Right cardiac atrium (tissue), 5 donors: ENCODE data around the gene TMEM63A. TPM values are rescaled to one million over a fixed set of nuclear protein-coding genes. Genes with fewer than 3 reads are reported as not detected.

Experiments
- ATAC-seq, 2 donors: fragments of 200-7000 bp; cut with Tn5 transposase; one replicate each; pipeline versions ENCODE4 v1.8.0 to v1.9.1; 2020; ENCODE audit warnings: moderate library complexity in 2 of 2, mild to moderate bottlenecking in 1 of 2
- DNase-seq, 3 donors: peaks; one replicate each; pipeline ENCODE4 v3.0.0-alpha.2; 2020
- H3K27ac ChIP-seq: one replicate; pipeline ENCODE4 v1.5.1; 2013; ENCODE audit warnings: mild to moderate bottlenecking, low read length, control low read depth, moderate library complexity
- H3K27me3 ChIP-seq: one replicate; pipeline ENCODE4 v1.6.1; 2013; ENCODE audit not compliant: control insufficient read depth, insufficient read depth
- H3K4me1 ChIP-seq: one replicate; pipeline ENCODE4 v1.6.1; 2013; ENCODE audit warnings: low read length; ENCODE audit not compliant: control insufficient read depth, insufficient read depth
- H3K4me3 ChIP-seq: one replicate; pipeline ENCODE4 v1.5.1; 2013; ENCODE audit warnings: low read length, control low read depth
- H3K9me3 ChIP-seq: one replicate; pipeline ENCODE4 v1.6.1; 2013; ENCODE audit warnings: low read length; ENCODE audit not compliant: control insufficient read depth
- WGBS: extraction: QIAGEN DNeasy Blood & Tissue Kit; methylation state at CpG from one replicate; pipeline ENCODE4 v1.1.7; 2013; 5-methylcytosine and 5-hydroxymethylcytosine counted together
- intact Hi-C, 4 donors: fragments of 100-400 bp; cut with DNase I; formaldehyde crosslinking; loops; one replicate each; pipeline versions ENCODE4 v1.11.0 to v1.14.0; 2022 to 2023
- polyA plus RNA-seq: library from polyadenylated mRNA; stranded (reverse); fragments of 200-250 nt; gene quantifications from one replicate; pipeline ENCODE4 v1.2.3, GENCODE V29; 2013
- total RNA-seq, 4 donors: library from RNA; stranded (reverse); fragmentation: NEBNext Ultra II Directional; extraction: Animal tissue kit (Norgen Biotek cat#: 25700); gene quantifications; one replicate each; pipeline ENCODE4 v1.2.1, GENCODE V29; 2021
- donor health status: healthy with polysubstance abuse.
- donor health status: DM: no; HTN: yes; CAD: no.
- donor health status: DM: no; HTN: no; CAD: no.
- donor health status: DM: no; HTN: yes; CAD: no; lungs with severe emphysema.
- donor health status: DM: yes; HTN: yes; CAD: no.

TMEM63A gene
- total and polyA plus RNA-seq, 5 donors = 29.3 to 44.4 (median 33.9) TPM

GRCh38 chr1:225827076-225827475 lies 55.1 kb downstream of the TMEM63A start:
- H3K4me3 ChIP-seq = no peak overlapping the region
- H3K4me1 ChIP-seq = peaks cover 12% of the 10 kb centered on the region
- no peaks in the 10 kb centered on the region for H3K9me3 ChIP-seq
- DNase-seq (no peak), ATAC-seq (no peak)
- no peaks in the 10 kb centered on the region for H3K27me3 ChIP-seq
- 76% methylated on average over 8 of the region's 8 CpGs for WGBS
- no peak overlapping the region for H3K27ac ChIP-seq
- intact Hi-C loops = no loop called here

- H3K9me3 ChIP-seq = no peaks in the 10 kb centered on the region
- no peaks in the 10 kb centered on the region for H3K27me3 ChIP-seq
- WGBS = 52% methylated on average over 7 of the region's 7 CpGs
- peaks cover 12% of the 10 kb centered on the region for H3K4me1 ChIP-seq
- DNase-seq (no peak), ATAC-seq (peak; percentile 20 to 44)
- H3K27ac ChIP-seq = no peak overlapping the region
- intact Hi-C loops = no loop called here
- H3K4me3 ChIP-seq = no peak overlapping the region
Observed at GRCh38 chr1:225825607-225826007, 56.6 kb downstream of the TMEM63A start.

- no peak overlapping the region for H3K27ac ChIP-seq
- H3K27me3 ChIP-seq = no peaks in the 10 kb centered on the region
- 59% methylated on average over 6 of the region's 6 CpGs for WGBS
- H3K9me3 ChIP-seq = no peaks in the 10 kb centered on the region
- peaks cover 12% of the 10 kb centered on the region for H3K4me1 ChIP-seq
- H3K4me3 ChIP-seq = no peak overlapping the region
- ATAC-seq = peak in 1 of 2 donors; percentile 25
- intact Hi-C loops = no loop called here
- no peak for DNase-seq
Observed at GRCh38 chr1:225825078-225825477, 57.1 kb downstream of the TMEM63A start.

- Histone ChIP-seq H3K9me3 (no peaks in the 10 kb centered on the region), H3K4me3 (no peak overlapping the region), H3K4me1 (peaks cover 12% of the 10 kb centered on the region), H3K27ac (no peak overlapping the region), H3K27me3 (no peaks in the 10 kb centered on the region)
- intact Hi-C loops = no loop called here
- ATAC-seq (no peak), DNase-seq (no peak)
- WGBS = 90% methylated on average over 12 of the region's 12 CpGs
Observed at GRCh38 chr1:225824533-225824941, 57.6 kb downstream of the TMEM63A start.

- no peaks in the 10 kb centered on the region for H3K27me3 ChIP-seq
- H3K4me3 ChIP-seq = no peak overlapping the region
- DNase-seq = no peak
- no peak overlapping the region for H3K27ac ChIP-seq
- WGBS = 78% methylated on average over 12 of the region's 12 CpGs
- H3K9me3 ChIP-seq = no peaks in the 10 kb centered on the region
- intact Hi-C loops = no loop called here
- no peak for ATAC-seq
- peaks cover 12% of the 10 kb centered on the region for H3K4me1 ChIP-seq
Observed at GRCh38 chr1:225823811-225824261, 58.3 kb downstream of the TMEM63A start.

- intact Hi-C loops = no loop called here
- no peak for DNase-seq
- H3K4me1 ChIP-seq = peaks cover 17% of the 10 kb centered on the region
- H3K4me3 ChIP-seq = no peak overlapping the region
- 80% methylated on average over 12 of the region's 12 CpGs for WGBS
- no peaks in the 10 kb centered on the region for H3K27me3 ChIP-seq
- ATAC-seq = no peak
- H3K9me3 ChIP-seq = no peaks in the 10 kb centered on the region
- no peak overlapping the region for H3K27ac ChIP-seq
Observed at GRCh38 chr1:225822655-225823403, 59.4 kb downstream of the TMEM63A start.

GRCh38 chr1:225820522-225821120 lies 61.6 kb downstream of the TMEM63A start:
- H3K4me1 ChIP-seq = peaks cover 29% of the 10 kb centered on the region
- no peak for ATAC-seq
- intact Hi-C loops = no loop called here
- no peak for DNase-seq
- no peak overlapping the region for H3K27ac ChIP-seq
- no peaks in the 10 kb centered on the region for H3K9me3 ChIP-seq
- H3K4me3 ChIP-seq = no peak overlapping the region
- H3K27me3 ChIP-seq = no peaks in the 10 kb centered on the region
- WGBS = 89% methylated on average over 5 of the region's 5 CpGs

- H3K4me3 ChIP-seq = no peak overlapping the region
- no peaks in the 10 kb centered on the region for H3K27me3 ChIP-seq
- peaks cover 25% of the 10 kb centered on the region for H3K4me1 ChIP-seq
- no peak for ATAC-seq
- WGBS = 56% methylated on average over 12 of the region's 12 CpGs
- H3K9me3 ChIP-seq = no peaks in the 10 kb centered on the region
- H3K27ac ChIP-seq = peak overlapping the region; percentile 39
- intact Hi-C loops = no loop called here
- DNase-seq = no peak
Observed at GRCh38 chr1:225819346-225820192, 62.6 kb downstream of the TMEM63A start.

GRCh38 chr1:225818229-225818628 lies 64.0 kb downstream of the TMEM63A start:
- H3K4me1 ChIP-seq = peaks cover 30% of the 10 kb centered on the region
- H3K9me3 ChIP-seq = no peaks in the 10 kb centered on the region
- ATAC-seq = no peak
- intact Hi-C loops = no loop called here
- H3K4me3 ChIP-seq = no peak overlapping the region
- DNase-seq = no peak
- no peaks in the 10 kb centered on the region for H3K27me3 ChIP-seq
- H3K27ac ChIP-seq = peak overlapping the region; percentile 50
- WGBS = 87% methylated on average over 7 of the region's 7 CpGs

GRCh38 chr1:225817611-225818061 lies 64.5 kb downstream of the TMEM63A start:
- Histone ChIP-seq H3K27ac (peak overlapping the region; percentile 99), H3K4me1 (peaks cover 34% of the 10 kb centered on the region), H3K4me3 (no peak overlapping the region), H3K27me3 (no peaks in the 10 kb centered on the region), H3K9me3 (no peaks in the 10 kb centered on the region)
- ATAC-seq = peak; percentile 73 to 79
- intact Hi-C loops = no loop called here
- WGBS = 36% methylated on average over 8 of the region's 8 CpGs
- DNase-seq = peak; percentile 83 to 89 (median 85)
